Measurements from ENCODE around the gene ARHGAP15. TPM values are rescaled to one million over a fixed set of nuclear protein-coding genes. Genes with fewer than 3 reads are reported as not detected.

The ARHGAP15 gene
- total RNA-seq, 1 donor from 2014 or later = 56.2 TPM

- Mint-ChIP-seq H3K27me3 (no peaks in the 10 kb centered on the region), H3K4me3 (no peak overlapping the region), H3K36me3 (ENCODE audit: low read depth) (peaks cover 5% of the 10 kb centered on the region), H3K27ac (no peak overlapping the region), H3K9me3 (no peaks in the 10 kb centered on the region), H3K4me1 (no peaks in the 10 kb centered on the region)
- intact Hi-C loops (cut with micrococcal nuclease) = no loop called here
- DNase-seq = no peak
These were observed 630.2 kb downstream of the ARHGAP15 start for GRCh38 chr2:143759455-143759854.

GRCh38 chr2:143762176-143762928, 633.1 kb downstream of the ARHGAP15 start:
- intact Hi-C loops (cut with micrococcal nuclease) = no loop called here
- Mint-ChIP-seq H3K9me3 (no peaks in the 10 kb centered on the region), H3K27me3 (no peaks in the 10 kb centered on the region), H3K36me3 (ENCODE audit: low read depth) (peaks cover 12% of the 10 kb centered on the region), H3K4me1 (no peaks in the 10 kb centered on the region), H3K27ac (no peak overlapping the region), H3K4me3 (no peak overlapping the region)
- no peak for DNase-seq

- Mint-ChIP-seq H3K27ac (no peak overlapping the region), H3K4me3 (no peak overlapping the region), H3K4me1 (no peaks in the 10 kb centered on the region), H3K9me3 (no peaks in the 10 kb centered on the region), H3K36me3 (ENCODE audit: low read depth) (peaks cover 23% of the 10 kb centered on the region), H3K27me3 (no peaks in the 10 kb centered on the region)
- intact Hi-C loops (cut with micrococcal nuclease) = no loop called here
- no peak for DNase-seq
These were observed 635.0 kb downstream of the ARHGAP15 start for GRCh38 chr2:143764261-143764660.

- H3K27me3 Mint-ChIP-seq = no peaks in the 10 kb centered on the region
- no peak overlapping the region for H3K27ac Mint-ChIP-seq
- H3K4me1 Mint-ChIP-seq = no peaks in the 10 kb centered on the region
- peaks cover 23% of the 10 kb centered on the region for H3K36me3 Mint-ChIP-seq (ENCODE audit: low read depth)
- no peaks in the 10 kb centered on the region for H3K9me3 Mint-ChIP-seq
- no peak overlapping the region for H3K4me3 Mint-ChIP-seq
- no peak for DNase-seq
- intact Hi-C loops (cut with micrococcal nuclease) = no loop called here
These were observed 635.5 kb downstream of the ARHGAP15 start for GRCh38 chr2:143764706-143765105.

- H3K27ac Mint-ChIP-seq = no peak overlapping the region
- H3K9me3 Mint-ChIP-seq = no peaks in the 10 kb centered on the region
- peaks cover 21% of the 10 kb centered on the region for H3K36me3 Mint-ChIP-seq (ENCODE audit: low read depth)
- H3K4me1 Mint-ChIP-seq = no peaks in the 10 kb centered on the region
- no peak overlapping the region for H3K4me3 Mint-ChIP-seq
- intact Hi-C loops (cut with micrococcal nuclease) = no loop called here
- no peak for DNase-seq
- H3K27me3 Mint-ChIP-seq = no peaks in the 10 kb centered on the region
These were observed 639.8 kb downstream of the ARHGAP15 start for GRCh38 chr2:143768991-143769390.

GRCh38 chr2:143771939-143772338, 642.7 kb downstream of the ARHGAP15 start:
- peaks cover 11% of the 10 kb centered on the region for H3K36me3 Mint-ChIP-seq (ENCODE audit: low read depth)
- intact Hi-C loops (cut with micrococcal nuclease) = no loop called here

GRCh38 chr2:143776526-143777297, 647.5 kb downstream of the ARHGAP15 start:
- no peaks in the 10 kb centered on the region for H3K4me1 Mint-ChIP-seq
- intact Hi-C loops (cut with micrococcal nuclease) = no loop called here
- no peak overlapping the region for H3K4me3 Mint-ChIP-seq
- no peak for DNase-seq
- peaks cover 5% of the 10 kb centered on the region for H3K27me3 Mint-ChIP-seq
- H3K27ac Mint-ChIP-seq = no peak overlapping the region
- no peaks in the 10 kb centered on the region for H3K36me3 Mint-ChIP-seq (ENCODE audit: low read depth)
- no peaks in the 10 kb centered on the region for H3K9me3 Mint-ChIP-seq

More at GRCh38 chr2:143771939-143772338, 642.7 kb downstream of the ARHGAP15 start:
- no peaks in the 10 kb centered on the region for H3K4me1 Mint-ChIP-seq
- peaks cover 2% of the 10 kb centered on the region for H3K27me3 Mint-ChIP-seq
- H3K9me3 Mint-ChIP-seq = no peaks in the 10 kb centered on the region
- DNase-seq = no peak
- H3K4me3 Mint-ChIP-seq = no peak overlapping the region
- no peak overlapping the region for H3K27ac Mint-ChIP-seq

GRCh38 chr2:143779021-143779420, 649.8 kb downstream of the ARHGAP15 start:
- intact Hi-C loops (cut with micrococcal nuclease) = no loop called here
- no peaks in the 10 kb centered on the region for H3K36me3 Mint-ChIP-seq (ENCODE audit: low read depth)
- no peak overlapping the region for H3K27ac Mint-ChIP-seq
- H3K9me3 Mint-ChIP-seq = peaks cover 6% of the 10 kb centered on the region
- no peak overlapping the region for H3K4me3 Mint-ChIP-seq
- H3K27me3 Mint-ChIP-seq = peaks cover 9% of the 10 kb centered on the region
- DNase-seq = no peak
- no peaks in the 10 kb centered on the region for H3K4me1 Mint-ChIP-seq

- Mint-ChIP-seq H3K4me1 (no peaks in the 10 kb centered on the region), H3K27me3 (peaks cover 3% of the 10 kb centered on the region), H3K27ac (no peak overlapping the region), H3K4me3 (no peak overlapping the region), H3K9me3 (peaks cover 13% of the 10 kb centered on the region), H3K36me3 (ENCODE audit: low read depth) (no peaks in the 10 kb centered on the region)
- intact Hi-C loops (cut with micrococcal nuclease) = no loop called here
- DNase-seq = no peak
These were observed 657.0 kb downstream of the ARHGAP15 start for GRCh38 chr2:143786026-143786765.

- no peaks in the 10 kb centered on the region for H3K4me1 Mint-ChIP-seq
- no peaks in the 10 kb centered on the region for H3K36me3 Mint-ChIP-seq (ENCODE audit: low read depth)
- no peak overlapping the region for H3K4me3 Mint-ChIP-seq
- peaks cover 2% of the 10 kb centered on the region for H3K27me3 Mint-ChIP-seq
- H3K9me3 Mint-ChIP-seq = peaks cover 17% of the 10 kb centered on the region
- no peak for DNase-seq
- H3K27ac Mint-ChIP-seq = no peak overlapping the region
- intact Hi-C loops (cut with micrococcal nuclease) = no loop called here
These were observed 658.5 kb downstream of the ARHGAP15 start for GRCh38 chr2:143787674-143788073.

- H3K4me3 Mint-ChIP-seq = no peak overlapping the region
- intact Hi-C loops (cut with micrococcal nuclease) = no loop called here
These were observed 663.4 kb downstream of the ARHGAP15 start for GRCh38 chr2:143792602-143793001.

GRCh38 chr2:143793381-143793780, 664.2 kb downstream of the ARHGAP15 start:
- H3K27me3 Mint-ChIP-seq = peaks cover 3% of the 10 kb centered on the region
- H3K36me3 Mint-ChIP-seq (ENCODE audit: low read depth) = no peaks in the 10 kb centered on the region
- H3K4me1 Mint-ChIP-seq = no peaks in the 10 kb centered on the region
- intact Hi-C loops (cut with micrococcal nuclease) = no loop called here
- no peak for DNase-seq
- H3K9me3 Mint-ChIP-seq = peaks cover 7% of the 10 kb centered on the region
- H3K27ac Mint-ChIP-seq = no peak overlapping the region
- H3K4me3 Mint-ChIP-seq = no peak overlapping the region

More at GRCh38 chr2:143792602-143793001, 663.4 kb downstream of the ARHGAP15 start:
- Mint-ChIP-seq H3K27ac (no peak overlapping the region), H3K36me3 (ENCODE audit: low read depth) (no peaks in the 10 kb centered on the region), H3K4me1 (no peaks in the 10 kb centered on the region), H3K27me3 (peaks cover 3% of the 10 kb centered on the region), H3K9me3 (peaks cover 12% of the 10 kb centered on the region)
- DNase-seq = no peak

GRCh38 chr2:143796051-143796450, 666.8 kb downstream of the ARHGAP15 start:
- no peaks in the 10 kb centered on the region for H3K4me1 Mint-ChIP-seq
- H3K27me3 Mint-ChIP-seq = peaks cover 3% of the 10 kb centered on the region
- no peak for DNase-seq
- peaks cover 13% of the 10 kb centered on the region for H3K9me3 Mint-ChIP-seq
- H3K36me3 Mint-ChIP-seq (ENCODE audit: low read depth) = no peaks in the 10 kb centered on the region
- no peak overlapping the region for H3K4me3 Mint-ChIP-seq
- intact Hi-C loops (cut with micrococcal nuclease) = no loop called here
- no peak overlapping the region for H3K27ac Mint-ChIP-seq

GRCh38 chr2:143801561-143801960, 672.3 kb downstream of the ARHGAP15 start:
- H3K4me3 Mint-ChIP-seq = no peak overlapping the region
- no peak for DNase-seq
- H3K4me1 Mint-ChIP-seq = peaks cover 6% of the 10 kb centered on the region
- no peak overlapping the region for H3K27ac Mint-ChIP-seq
- H3K36me3 Mint-ChIP-seq (ENCODE audit: low read depth) = no peaks in the 10 kb centered on the region
- H3K27me3 Mint-ChIP-seq = peaks cover 4% of the 10 kb centered on the region
- H3K9me3 Mint-ChIP-seq = peaks cover 9% of the 10 kb centered on the region
- intact Hi-C loops (cut with micrococcal nuclease) = no loop called here

Measured in activated CD4-positive, alpha-beta T cell treated with anti-CD3 and anti-CD28 coated beads, Interleukin-2, amount 10 ng/mL, durations not matched to agents 24 days and 14 days (primary cell).